Calu3 (cell line): Measurements from ENCODE around the gene RARS2. TPM values are rescaled to one million over a fixed set of nuclear protein-coding genes. Genes with fewer than 3 reads are reported as not detected.
A peak's percentile ranks its signal among the peaks of the same experiment; 100 is the strongest.

ENCODE experiments used
- BruUV-seq: library from RNA; stranded (reverse); fragments of 400-500 nt; replicated peaks from 2 replicates; lab custom pipeline; 2021; lab: Mats Ljungman, UMichigan
- CTCF ChIA-PET: fragments of 300-600 bp; sonication (Branson Sonifier 250); formaldehyde crosslinking; loops from one replicate; lab custom pipeline; 2022; ENCODE audit warnings: antibody characterized with exemption; lab: Charles Lee
- DNase-seq: peaks from one replicate; pipeline ENCODE4 v3.0.0; 2022
- H3K27ac Mint-ChIP-seq: one replicate; pipeline ENCODE4 v1.8.0; 2022; ENCODE audit warnings: mixed read lengths; ENCODE audit not compliant: unreplicated experiment
- H3K27me3 Mint-ChIP-seq: one replicate; pipeline ENCODE4 v1.8.0; 2022; ENCODE audit warnings: mixed read lengths; ENCODE audit not compliant: unreplicated experiment
- H3K36me3 Mint-ChIP-seq: one replicate; pipeline ENCODE4 v1.8.0; 2022; ENCODE audit warnings: mild to moderate bottlenecking, moderate library complexity, mixed read lengths; ENCODE audit not compliant: insufficient read depth, unreplicated experiment
- H3K4me1 Mint-ChIP-seq: one replicate; pipeline ENCODE4 v1.8.0; 2022; ENCODE audit warnings: mild to moderate bottlenecking, low read depth, mixed read lengths; ENCODE audit not compliant: unreplicated experiment
- H3K4me3 Mint-ChIP-seq: one replicate; pipeline ENCODE4 v1.8.0; 2022; ENCODE audit warnings: mild to moderate bottlenecking, low read depth, moderate library complexity, mixed read lengths; ENCODE audit not compliant: unreplicated experiment
- H3K9me3 Mint-ChIP-seq: one replicate; pipeline ENCODE4 v1.8.0; 2022; ENCODE audit warnings: low read depth, mixed read lengths; ENCODE audit not compliant: unreplicated experiment
- CTCF ChIP-seq: fragments of 200-600 bp; IDR thresholded peaks from one replicate; pipeline ENCODE4 v1.8.0; 2022; ENCODE audit warnings: antibody characterized with exemption; ENCODE audit not compliant: unreplicated experiment
- intact Hi-C: fragments of 100-400 bp; cut with micrococcal nuclease; formaldehyde crosslinking; loops from one replicate; pipeline ENCODE4 v1.10.0; 2022; ENCODE audit not compliant: unreplicated experiment
- total RNA-seq: library from RNA; stranded (reverse); gene quantifications from 2 replicates; pipeline ENCODE4 v1.2.3, GENCODE V29; 2022

Gene RARS2
- total RNA-seq, 1 experiment from 2014 or later, result 24.4 TPM

- CTCF ChIA-PET, result no interaction called here
- H3K27me3 Mint-ChIP-seq, result no peaks in the 10 kb centered on the region
- DNase-seq, result no peak
- BruUV-seq, result no TSS peak
- H3K9me3 Mint-ChIP-seq, result peaks cover 11% of the 10 kb centered on the region
- H3K4me1 Mint-ChIP-seq, result no peaks in the 10 kb centered on the region
- H3K36me3 Mint-ChIP-seq, result no peaks in the 10 kb centered on the region
- no peak for TF ChIP-seq CTCF
- intact Hi-C loops, result no loop called here
- H3K4me3 Mint-ChIP-seq, result no peak overlapping the region
- H3K27ac Mint-ChIP-seq, result no peak overlapping the region
Measured at GRCh38 chr6:87483929-87484328, 105.9 kb downstream of the RARS2 start.

GRCh38 chr6:87482366-87482765 is 107.4 kb downstream of the RARS2 start:
- TF ChIP-seq CTCF, result no peak
- no peaks in the 10 kb centered on the region for H3K4me1 Mint-ChIP-seq
- CTCF ChIA-PET, result no interaction called here
- H3K27ac Mint-ChIP-seq, result no peak overlapping the region
- no peak overlapping the region for H3K4me3 Mint-ChIP-seq
- DNase-seq, result no peak
- peaks cover 11% of the 10 kb centered on the region for H3K9me3 Mint-ChIP-seq
- no peaks in the 10 kb centered on the region for H3K27me3 Mint-ChIP-seq
- intact Hi-C loops, result no loop called here
- no peaks in the 10 kb centered on the region for H3K36me3 Mint-ChIP-seq
- BruUV-seq, result no TSS peak

DNA sequence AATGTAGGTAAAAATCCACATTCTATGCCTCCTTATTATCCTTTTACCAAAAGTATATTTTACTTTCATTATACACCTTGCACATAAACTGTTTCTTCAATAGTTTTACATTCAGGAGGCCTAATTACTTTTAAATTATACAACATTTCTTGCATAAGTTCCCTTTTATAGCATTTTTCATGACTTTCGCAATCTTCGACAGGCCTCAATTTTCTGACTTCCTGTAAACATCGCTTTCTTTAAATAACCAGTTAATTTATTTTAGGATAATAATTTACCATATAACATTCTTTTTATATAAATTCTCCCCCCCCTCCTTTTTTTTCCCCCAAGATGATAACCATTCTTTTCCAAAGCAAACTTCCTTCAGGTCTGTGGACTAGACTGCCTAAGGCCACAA is 107.9 kb downstream of the RARS2 start:
- Mint-ChIP-seq H3K9me3 (peaks cover 11% of the 10 kb centered on the region), H3K27me3 (no peaks in the 10 kb centered on the region), H3K4me3 (no peak overlapping the region), H3K36me3 (no peaks in the 10 kb centered on the region), H3K4me1 (no peaks in the 10 kb centered on the region), H3K27ac (no peak overlapping the region)
- CTCF ChIA-PET, result no interaction called here
- no peak for DNase-seq
- TF ChIP-seq CTCF, result no peak
- BruUV-seq, result no TSS peak
- intact Hi-C loops, result no loop called here

GRCh38 chr6:87473419-87473903 is 116.3 kb downstream of the RARS2 start:
- Mint-ChIP-seq H3K4me1 (peaks cover 10% of the 10 kb centered on the region), H3K4me3 (peak overlapping the region; percentile 87), H3K27ac (peak overlapping the region; percentile 78), H3K9me3 (no peaks in the 10 kb centered on the region), H3K27me3 (peaks cover under 1% of the 10 kb centered on the region), H3K36me3 (peaks cover 15% of the 10 kb centered on the region)
- TF ChIP-seq CTCF, result no peak
- intact Hi-C loops, result loop anchor here (2.0 to 5.0 kb wide), 3 partner anchors 81 to 336 kb away; partner anchors contain the start of gene SMIM8
- BruUV-seq, result no TSS peak
- CTCF ChIA-PET, result no interaction called here
- peak; percentile 22 for DNase-seq
